ENCODE results near the gene POGK.
A peak's percentile ranks its signal among the peaks of the same experiment; 100 is the strongest.

The POGK gene

GRCh38 chr1:166843769-166844596 is 4.7 kb downstream of the POGK start:
- CTCF ChIA-PET = interaction anchor here (0.8 kb wide), 1 partner anchor 8 kb away, joined by 3 read pairs; no protein-coding TSS in a partner anchor
- peaks cover 33 to 84% of the 10 kb centered on the region in 2 experiments for H3K36me3 ChIP-seq (ENCODE audit: control insufficient read depth in 2 of 2, insufficient read depth in 1 of 2, low read length in 2 of 2)

GRCh38 chr1:166844791-166845190 is 5.5 kb downstream of the POGK start:
- Histone ChIP-seq H3K36me3 (ENCODE audit: control insufficient read depth in 2 of 2, insufficient read depth in 1 of 2, low read length in 2 of 2) (peaks cover 33 to 92% of the 10 kb centered on the region in 2 experiments), H3K9me3 (ENCODE audit: control insufficient read depth, insufficient read depth, low read depth, low read length) (no peaks in the 10 kb centered on the region), H3K4me1 (ENCODE audit: control insufficient read depth, insufficient read depth, low read length) (no peaks in the 10 kb centered on the region), H3K27ac (ENCODE audit: extremely low read depth, low read depth, low read length) (no peak overlapping the region), H3K4me3 (ENCODE audit: low read depth, low read length) (no peak overlapping the region)
- TF ChIP-seq ZNF2 (tag by site-specific recombination; IDR thresholded peaks at IDR 0.05) = no peak
- peak; percentile 67; the same call in 1 of the 2 replicates for TF ChIP-seq EGR2 (tag by site-specific recombination; IDR thresholded peaks at IDR 0.05; ENCODE audit: low read depth)
- TF ChIP-seq ZFHX2 (tag by site-specific recombination; conservative IDR thresholded peaks at IDR 0.05) = peak; percentile 87
- TF ChIP-seq ZNF658 (tag by site-specific recombination; IDR thresholded peaks at IDR 0.05) = no peak
- TF ChIP-seq HOXC10 (CRISPR knock-in tag; IDR thresholded peaks at IDR 0.05) = no peak
- no peak for TF ChIP-seq ZNF280D (tag by site-specific recombination; IDR thresholded peaks at IDR 0.05)
- CTCF ChIA-PET = interaction anchor here (0.6 to 1.3 kb wide), 3 partner anchors 8 to 215 kb away, joined by 3 to 8 read pairs (median 3); no protein-coding TSS in a partner anchor
- POLR2A ChIA-PET = no interaction called here

More at GRCh38 chr1:166843769-166844596, 4.7 kb downstream of the POGK start:
- POLR2A ChIA-PET = interaction anchor here (2.2 kb wide), 1 partner anchor 32 kb away, joined by 6 read pairs; the partner anchor contains the start of gene TADA1
- no peaks in the 10 kb centered on the region for H3K9me3 ChIP-seq (ENCODE audit: control insufficient read depth, insufficient read depth, low read depth, low read length)
- H3K4me1 ChIP-seq (ENCODE audit: control insufficient read depth, insufficient read depth, low read length) = no peaks in the 10 kb centered on the region
- H3K27ac ChIP-seq (ENCODE audit: extremely low read depth, low read depth, low read length) = no peak overlapping the region
- no peak overlapping the region for H3K4me3 ChIP-seq (ENCODE audit: low read depth, low read length)
- no peak for TF ChIP-seq ZNF701 (tag by site-specific recombination; IDR thresholded peaks at IDR 0.05)
- TF ChIP-seq, protein P1, sequence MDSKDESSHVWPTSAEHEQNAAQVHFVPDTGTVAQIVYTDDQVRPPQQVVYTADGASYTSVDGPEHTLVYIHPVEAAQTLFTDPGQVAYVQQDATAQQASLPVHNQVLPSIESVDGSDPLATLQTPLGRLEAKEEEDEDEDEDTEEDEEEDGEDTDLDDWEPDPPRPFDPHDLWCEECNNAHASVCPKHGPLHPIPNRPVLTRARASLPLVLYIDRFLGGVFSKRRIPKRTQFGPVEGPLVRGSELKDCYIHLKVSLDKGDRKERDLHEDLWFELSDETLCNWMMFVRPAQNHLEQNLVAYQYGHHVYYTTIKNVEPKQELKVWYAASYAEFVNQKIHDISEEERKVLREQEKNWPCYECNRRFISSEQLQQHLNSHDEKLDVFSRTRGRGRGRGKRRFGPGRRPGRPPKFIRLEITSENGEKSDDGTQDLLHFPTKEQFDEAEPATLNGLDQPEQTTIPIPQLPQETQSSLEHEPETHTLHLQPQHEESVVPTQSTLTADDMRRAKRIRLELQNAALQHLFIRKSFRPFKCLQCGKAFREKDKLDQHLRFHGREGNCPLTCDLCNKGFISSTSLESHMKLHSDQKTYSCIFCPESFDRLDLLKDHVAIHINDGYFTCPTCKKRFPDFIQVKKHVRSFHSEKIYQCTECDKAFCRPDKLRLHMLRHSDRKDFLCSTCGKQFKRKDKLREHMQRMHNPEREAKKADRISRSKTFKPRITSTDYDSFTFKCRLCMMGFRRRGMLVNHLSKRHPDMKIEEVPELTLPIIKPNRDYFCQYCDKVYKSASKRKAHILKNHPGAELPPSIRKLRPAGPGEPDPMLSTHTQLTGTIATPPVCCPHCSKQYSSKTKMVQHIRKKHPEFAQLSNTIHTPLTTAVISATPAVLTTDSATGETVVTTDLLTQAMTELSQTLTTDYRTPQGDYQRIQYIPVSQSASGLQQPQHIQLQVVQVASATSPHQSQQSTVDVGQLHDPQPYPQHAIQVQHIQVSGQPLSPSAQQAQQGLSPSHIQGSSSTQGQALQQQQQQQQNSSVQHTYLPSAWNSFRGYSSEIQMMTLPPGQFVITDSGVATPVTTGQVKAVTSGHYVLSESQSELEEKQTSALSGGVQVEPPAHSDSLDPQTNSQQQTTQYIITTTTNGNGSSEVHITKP (tag by site-specific recombination; IDR thresholded peaks at IDR 0.05) = peak; percentile 57

DNA sequence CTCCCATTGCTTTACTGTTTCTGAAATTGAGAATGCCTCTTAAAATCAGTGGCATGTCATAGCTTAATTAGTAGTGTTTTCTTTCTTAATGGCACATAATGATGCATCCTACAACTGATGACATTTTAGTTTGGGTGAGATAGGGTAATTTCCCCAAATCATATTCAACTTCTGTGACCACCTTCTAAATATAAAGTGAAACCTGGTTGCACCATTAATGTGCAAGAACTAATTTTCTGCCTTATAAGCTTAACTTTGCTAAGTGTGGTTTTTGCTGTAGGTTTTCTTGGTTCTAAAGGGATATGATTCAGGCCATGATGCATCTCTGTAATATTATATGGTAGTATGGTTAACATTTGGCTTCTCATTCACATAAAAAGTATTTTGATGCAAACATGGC is 8.9 kb downstream of the POGK start:
- ChIA-PET CTCF (interaction anchor here (1.4 kb wide), 1 partner anchor 211 kb away, joined by 4 read pairs; no protein-coding TSS in a partner anchor), POLR2A (interaction anchor here (1.9 kb wide), 1 partner anchor 9 kb away, joined by 4 read pairs; the partner anchor contains the start of gene POGK)
- Histone ChIP-seq H3K9me3 (ENCODE audit: control insufficient read depth, insufficient read depth, low read depth, low read length) (no peaks in the 10 kb centered on the region), H3K4me1 (ENCODE audit: control insufficient read depth, insufficient read depth, low read length) (no peaks in the 10 kb centered on the region), H3K4me3 (ENCODE audit: low read depth, low read length) (no peak overlapping the region), H3K36me3 (ENCODE audit: control insufficient read depth in 2 of 2, insufficient read depth in 1 of 2, low read length in 2 of 2) (peaks cover 41 to 100% of the 10 kb centered on the region in 2 experiments), H3K27ac (ENCODE audit: extremely low read depth, low read depth, low read length) (no peak overlapping the region)
- no peak for TF ChIP-seq ZFHX2 (tag by site-specific recombination; conservative IDR thresholded peaks at IDR 0.05)
- no peak for TF ChIP-seq ZNF140 (tag by site-specific recombination; IDR thresholded peaks at IDR 0.05)
- no peak for TF ChIP-seq ZNF274 (IDR thresholded peaks at IDR 0.05; ENCODE audit: low read length)
- no peak for TF ChIP-seq ZNF274 (tag by site-specific recombination; IDR thresholded peaks at IDR 0.05; ENCODE audit: borderline replicate concordance)
- TF ChIP-seq, protein P2, sequence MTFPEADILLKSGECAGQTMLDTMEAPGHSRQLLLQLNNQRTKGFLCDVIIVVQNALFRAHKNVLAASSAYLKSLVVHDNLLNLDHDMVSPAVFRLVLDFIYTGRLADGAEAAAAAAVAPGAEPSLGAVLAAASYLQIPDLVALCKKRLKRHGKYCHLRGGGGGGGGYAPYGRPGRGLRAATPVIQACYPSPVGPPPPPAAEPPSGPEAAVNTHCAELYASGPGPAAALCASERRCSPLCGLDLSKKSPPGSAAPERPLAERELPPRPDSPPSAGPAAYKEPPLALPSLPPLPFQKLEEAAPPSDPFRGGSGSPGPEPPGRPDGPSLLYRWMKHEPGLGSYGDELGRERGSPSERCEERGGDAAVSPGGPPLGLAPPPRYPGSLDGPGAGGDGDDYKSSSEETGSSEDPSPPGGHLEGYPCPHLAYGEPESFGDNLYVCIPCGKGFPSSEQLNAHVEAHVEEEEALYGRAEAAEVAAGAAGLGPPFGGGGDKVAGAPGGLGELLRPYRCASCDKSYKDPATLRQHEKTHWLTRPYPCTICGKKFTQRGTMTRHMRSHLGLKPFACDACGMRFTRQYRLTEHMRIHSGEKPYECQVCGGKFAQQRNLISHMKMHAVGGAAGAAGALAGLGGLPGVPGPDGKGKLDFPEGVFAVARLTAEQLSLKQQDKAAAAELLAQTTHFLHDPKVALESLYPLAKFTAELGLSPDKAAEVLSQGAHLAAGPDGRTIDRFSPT (tag by site-specific recombination; IDR thresholded peaks at IDR 0.05) = no peak
- no peak for TF ChIP-seq ZNF223 (tag by site-specific recombination; IDR thresholded peaks at IDR 0.05)
- TF ChIP-seq ZNF561 (tag by site-specific recombination; IDR thresholded peaks at IDR 0.05; ENCODE audit: borderline replicate concordance) = no peak
- TF ChIP-seq KLF7 (tag by site-specific recombination; IDR thresholded peaks at IDR 0.05; ENCODE audit: borderline replicate concordance) = no peak
- TF ChIP-seq ZNF112 (tag by site-specific recombination; IDR thresholded peaks at IDR 0.05) = no peak
- no peak for TF ChIP-seq ZNF324 (tag by site-specific recombination; IDR thresholded peaks at IDR 0.05)
- TF ChIP-seq FEZF1 (tag by site-specific recombination; IDR thresholded peaks at IDR 0.05) = no peak
- no peak for TF ChIP-seq KLF10 (tag by site-specific recombination; IDR thresholded peaks at IDR 0.05)

All from HEK293 (cell line).